Calu3 (cell line): ENCODE measurements around the gene PBX1. TPM values are rescaled to one million over a fixed set of nuclear protein-coding genes. Genes with fewer than 3 reads are reported as not detected.

Experiments used
- BruUV-seq: library from RNA; stranded (reverse); fragments of 400-500 nt; replicated peaks from 2 replicates; lab custom pipeline; 2021; lab: Mats Ljungman, UMichigan
- CTCF ChIA-PET: fragments of 300-600 bp; sonication (Branson Sonifier 250); formaldehyde crosslinking; loops from one replicate; lab custom pipeline; 2022; ENCODE audit warnings: antibody characterized with exemption; lab: Charles Lee
- DNase-seq: peaks from one replicate; pipeline ENCODE4 v3.0.0; 2022
- H3K27ac Mint-ChIP-seq: one replicate; pipeline ENCODE4 v1.8.0; 2022; ENCODE audit warnings: mixed read lengths; ENCODE audit not compliant: unreplicated experiment
- H3K27me3 Mint-ChIP-seq: one replicate; pipeline ENCODE4 v1.8.0; 2022; ENCODE audit warnings: mixed read lengths; ENCODE audit not compliant: unreplicated experiment
- H3K36me3 Mint-ChIP-seq: one replicate; pipeline ENCODE4 v1.8.0; 2022; ENCODE audit warnings: mild to moderate bottlenecking, moderate library complexity, mixed read lengths; ENCODE audit not compliant: insufficient read depth, unreplicated experiment
- H3K4me1 Mint-ChIP-seq: one replicate; pipeline ENCODE4 v1.8.0; 2022; ENCODE audit warnings: mild to moderate bottlenecking, low read depth, mixed read lengths; ENCODE audit not compliant: unreplicated experiment
- H3K4me3 Mint-ChIP-seq: one replicate; pipeline ENCODE4 v1.8.0; 2022; ENCODE audit warnings: mild to moderate bottlenecking, low read depth, moderate library complexity, mixed read lengths; ENCODE audit not compliant: unreplicated experiment
- H3K9me3 Mint-ChIP-seq: one replicate; pipeline ENCODE4 v1.8.0; 2022; ENCODE audit warnings: low read depth, mixed read lengths; ENCODE audit not compliant: unreplicated experiment
- intact Hi-C: fragments of 100-400 bp; cut with micrococcal nuclease; formaldehyde crosslinking; loops from one replicate; pipeline ENCODE4 v1.10.0; 2022; ENCODE audit not compliant: unreplicated experiment
- total RNA-seq: library from RNA; stranded (reverse); gene quantifications from 2 replicates; pipeline ENCODE4 v1.2.3, GENCODE V29; 2022
- TF ChIP-seq, protein P1 (sequence below): fragments of 200-600 bp; IDR thresholded peaks from one replicate; pipeline ENCODE4 v1.8.0; 2022; ENCODE audit warnings: antibody characterized with exemption; ENCODE audit not compliant: unreplicated experiment

Gene PBX1
- total RNA-seq, 1 experiment from 2014 or later, result 22.5 TPM

DNA sequence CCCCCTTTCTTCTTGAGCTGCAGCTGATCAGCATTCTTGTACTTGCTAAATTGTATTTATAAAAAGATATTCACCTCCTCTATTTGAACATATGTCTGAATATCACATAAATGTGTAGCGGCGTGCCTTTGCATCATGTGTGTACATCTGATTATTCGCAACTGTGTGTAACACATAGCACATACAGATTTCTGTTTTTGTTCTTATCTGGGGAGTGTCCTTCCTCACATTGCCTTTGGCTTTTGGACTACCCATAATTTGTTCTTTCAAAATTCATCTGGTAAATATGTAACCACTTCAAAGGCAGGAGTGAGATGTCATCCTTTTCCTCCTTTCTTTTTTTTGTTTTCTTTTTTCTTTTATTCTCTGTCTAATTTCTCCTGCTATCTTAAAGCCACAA lies 113.6 kb downstream of the PBX1 start:
- no peak overlapping the region for H3K27ac Mint-ChIP-seq
- BruUV-seq, result no TSS peak
- CTCF ChIA-PET, result interaction anchor here (0.6 kb wide), 2 partner anchors 17 to 460 kb away, joined by 3 read pairs; no protein-coding TSS in a partner anchor
- intact Hi-C loops, result no loop called here
- H3K9me3 Mint-ChIP-seq, result no peaks in the 10 kb centered on the region
- no peak overlapping the region for H3K4me3 Mint-ChIP-seq
- no peak for DNase-seq
- H3K4me1 Mint-ChIP-seq, result peaks cover 29% of the 10 kb centered on the region
- H3K36me3 Mint-ChIP-seq, result no peaks in the 10 kb centered on the region
- TF ChIP-seq, protein P1, sequence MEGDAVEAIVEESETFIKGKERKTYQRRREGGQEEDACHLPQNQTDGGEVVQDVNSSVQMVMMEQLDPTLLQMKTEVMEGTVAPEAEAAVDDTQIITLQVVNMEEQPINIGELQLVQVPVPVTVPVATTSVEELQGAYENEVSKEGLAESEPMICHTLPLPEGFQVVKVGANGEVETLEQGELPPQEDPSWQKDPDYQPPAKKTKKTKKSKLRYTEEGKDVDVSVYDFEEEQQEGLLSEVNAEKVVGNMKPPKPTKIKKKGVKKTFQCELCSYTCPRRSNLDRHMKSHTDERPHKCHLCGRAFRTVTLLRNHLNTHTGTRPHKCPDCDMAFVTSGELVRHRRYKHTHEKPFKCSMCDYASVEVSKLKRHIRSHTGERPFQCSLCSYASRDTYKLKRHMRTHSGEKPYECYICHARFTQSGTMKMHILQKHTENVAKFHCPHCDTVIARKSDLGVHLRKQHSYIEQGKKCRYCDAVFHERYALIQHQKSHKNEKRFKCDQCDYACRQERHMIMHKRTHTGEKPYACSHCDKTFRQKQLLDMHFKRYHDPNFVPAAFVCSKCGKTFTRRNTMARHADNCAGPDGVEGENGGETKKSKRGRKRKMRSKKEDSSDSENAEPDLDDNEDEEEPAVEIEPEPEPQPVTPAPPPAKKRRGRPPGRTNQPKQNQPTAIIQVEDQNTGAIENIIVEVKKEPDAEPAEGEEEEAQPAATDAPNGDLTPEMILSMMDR, result no peak
- H3K27me3 Mint-ChIP-seq, result no peaks in the 10 kb centered on the region

DNA sequence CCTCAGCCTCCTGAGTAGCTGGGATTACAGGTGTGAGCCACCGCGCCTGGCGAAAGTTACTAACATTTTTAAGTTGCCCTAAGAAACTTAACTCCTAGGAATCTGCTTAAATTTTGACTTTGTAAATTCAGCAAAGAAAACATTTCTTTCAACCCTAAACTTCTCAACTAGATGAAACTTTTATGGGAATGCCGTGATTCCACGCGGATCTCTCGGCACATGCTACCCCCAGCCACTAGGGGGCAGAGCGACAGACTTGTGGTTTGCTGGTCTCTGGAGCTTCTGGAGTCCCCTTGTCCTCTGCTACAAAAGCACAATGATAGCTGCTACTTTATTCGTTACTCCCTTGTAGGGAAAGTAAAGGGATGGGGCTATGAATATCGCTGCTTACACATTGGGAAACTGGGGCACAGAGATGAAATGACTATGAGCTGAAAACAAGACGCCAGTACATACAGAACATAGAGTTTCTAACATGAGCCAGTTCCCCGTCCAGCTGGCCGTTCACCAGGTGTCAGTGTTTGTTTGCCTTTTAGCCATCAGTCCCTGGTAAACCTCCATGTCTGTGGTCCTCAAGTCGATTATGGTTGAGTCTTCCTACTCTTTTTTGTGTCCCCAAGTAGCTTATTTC lies 114.7 kb downstream of the PBX1 start:
- no TSS peak for BruUV-seq

DNA sequence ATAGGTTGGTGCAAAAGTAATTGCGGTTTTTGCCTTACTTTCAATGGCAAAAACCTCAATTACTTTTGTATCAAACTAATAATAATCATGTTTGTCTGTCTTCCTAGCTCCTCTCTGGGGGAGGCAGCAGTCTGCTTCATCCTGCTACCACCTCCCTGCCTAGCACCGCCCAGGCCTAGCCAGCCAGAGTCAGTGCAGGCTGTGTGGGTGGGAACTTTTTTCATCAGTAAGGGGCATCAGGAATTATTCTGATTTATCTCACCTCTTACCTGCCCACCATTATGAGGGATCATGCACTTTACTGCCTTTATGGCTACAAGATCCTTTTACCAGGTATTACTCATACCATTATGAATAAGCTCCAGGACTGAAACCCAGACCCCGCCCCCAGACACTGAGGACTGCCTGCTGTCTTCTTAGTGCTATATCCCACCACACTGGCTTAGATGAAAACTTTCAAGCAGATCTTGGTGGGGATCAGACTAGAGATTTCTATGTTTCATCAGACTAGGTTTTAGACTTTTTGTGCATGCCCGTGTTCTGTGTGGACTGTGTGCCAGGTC lies 116.4 kb downstream of the PBX1 start:
- Mint-ChIP-seq H3K36me3 (no peaks in the 10 kb centered on the region), H3K4me1 (peaks cover 29% of the 10 kb centered on the region), H3K27ac (no peak overlapping the region), H3K4me3 (no peak overlapping the region), H3K9me3 (no peaks in the 10 kb centered on the region), H3K27me3 (no peaks in the 10 kb centered on the region)
- TF ChIP-seq, protein P1, result no peak
- no TSS peak for BruUV-seq
- intact Hi-C loops, result no loop called here
- CTCF ChIA-PET, result interaction anchor here (0.7 to 0.8 kb wide), 2 partner anchors 24 to 63 kb away, joined by 3 read pairs; no protein-coding TSS in a partner anchor
- peak; percentile 39 for DNase-seq

More for the DNA sequence above, 114.7 kb downstream of the PBX1 start:
- no peak overlapping the region for H3K4me3 Mint-ChIP-seq
- H3K27me3 Mint-ChIP-seq, result no peaks in the 10 kb centered on the region
- H3K27ac Mint-ChIP-seq, result no peak overlapping the region
- peaks cover 29% of the 10 kb centered on the region for H3K4me1 Mint-ChIP-seq
- TF ChIP-seq, protein P1, result peak; percentile 56
- intact Hi-C loops, result no loop called here
- H3K9me3 Mint-ChIP-seq, result no peaks in the 10 kb centered on the region
- no peaks in the 10 kb centered on the region for H3K36me3 Mint-ChIP-seq
- CTCF ChIA-PET, result interaction anchor here (1.0 kb wide), 1 partner anchor 114 kb away, joined by 3 read pairs; no protein-coding TSS in a partner anchor
- DNase-seq, result no peak

DNA sequence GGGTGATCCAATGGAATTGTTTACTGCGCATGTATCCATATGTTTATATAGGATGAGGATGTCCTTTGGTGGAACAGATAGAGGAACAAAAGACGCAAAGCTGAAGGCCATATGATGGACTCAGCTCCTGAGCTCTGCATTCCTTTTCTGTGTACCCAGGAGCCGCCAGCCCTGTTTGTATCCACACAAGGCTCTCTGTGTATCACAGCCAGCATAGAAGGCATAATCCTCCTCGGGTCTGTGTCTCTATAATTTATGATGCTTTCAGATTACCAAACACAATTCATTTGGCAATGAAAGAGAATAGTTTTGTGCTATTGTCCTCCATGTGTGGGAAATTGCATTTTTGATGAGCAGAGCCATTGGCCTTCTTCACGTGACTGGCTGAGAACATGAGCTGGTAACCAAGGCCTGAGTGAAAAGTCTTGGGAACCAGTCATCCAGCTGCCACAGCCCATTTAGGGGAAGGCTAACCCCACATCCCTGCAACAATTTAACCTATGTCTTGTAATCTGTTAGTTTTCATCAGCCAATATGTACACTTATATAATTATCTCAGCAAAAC lies 119.2 kb downstream of the PBX1 start:
- no peaks in the 10 kb centered on the region for H3K27me3 Mint-ChIP-seq
- peaks cover 20% of the 10 kb centered on the region for H3K4me1 Mint-ChIP-seq
- no peak overlapping the region for H3K4me3 Mint-ChIP-seq
- peaks cover 2% of the 10 kb centered on the region for H3K36me3 Mint-ChIP-seq
- no peak overlapping the region for H3K27ac Mint-ChIP-seq
- DNase-seq, result no peak
- CTCF ChIA-PET, result no interaction called here
- TF ChIP-seq, protein P1, result no peak
- H3K9me3 Mint-ChIP-seq, result no peaks in the 10 kb centered on the region
- intact Hi-C loops, result no loop called here
- no TSS peak for BruUV-seq
